GM23338 (cell line): ENCODE results near the gene SZT2. TPM values are rescaled to one million over a fixed set of nuclear protein-coding genes. Genes with fewer than 3 reads are reported as not detected.

Experiments
- ATAC-seq: fragments of 200-7000 bp; cut with Tn5 transposase; 3 replicates; pipeline ENCODE4 v1.9.1; 2020
- DNase-seq: peaks from one replicate; pipeline ENCODE4 v3.0.0-alpha.2; 2015; ENCODE audit warnings: low spot score
- H2AFZ ChIP-seq: fragments of 200-600 bp; sonication (generic); 2 replicates; pipeline ENCODE4 v1.8.0; 2016; ENCODE audit warnings: antibody characterized with exemption, mild to moderate bottlenecking, moderate library complexity
- H3F3A ChIP-seq: fragments of 200-600 bp; sonication (generic); replicated peaks from 2 replicates; pipeline ENCODE4 v1.8.0; 2017; ENCODE audit warnings: antibody characterized with exemption, mixed run types, low read depth
- H3K27ac ChIP-seq: fragments of 200-600 bp; sonication (generic); 2 replicates; pipeline ENCODE4 v1.6.1; 2016; ENCODE audit warnings: low read depth
- H3K27me3 ChIP-seq: fragments of 200-600 bp; sonication (generic); 2 replicates; pipeline ENCODE4 v1.8.0; 2016; ENCODE audit warnings: mild to moderate bottlenecking, mixed run types, moderate library complexity; ENCODE audit not compliant: insufficient read depth
- H3K36me3 ChIP-seq: fragments of 200-600 bp; sonication (generic); 2 replicates; pipeline ENCODE4 v1.8.0; 2016; ENCODE audit warnings: mild to moderate bottlenecking; ENCODE audit not compliant: insufficient read depth
- H3K4me1 ChIP-seq: fragments of 200-600 bp; sonication (generic); 2 replicates; pipeline ENCODE4 v1.8.0; 2016; ENCODE audit warnings: mild to moderate bottlenecking, moderate library complexity; ENCODE audit not compliant: insufficient read depth
- H3K4me2 ChIP-seq: fragments of 200-600 bp; sonication (generic); 2 replicates; pipeline ENCODE4 v1.7.1; 2017; ENCODE audit warnings: mixed run types
- H3K4me3 ChIP-seq: fragments of 200-600 bp; sonication (generic); 2 replicates; pipeline ENCODE4 v1.6.1; 2016; ENCODE audit warnings: mixed run types
- H3K79me2 ChIP-seq: fragments of 200-600 bp; sonication (generic); replicated peaks from 2 replicates; pipeline ENCODE4 v1.8.0; 2017; ENCODE audit warnings: mild to moderate bottlenecking; ENCODE audit not compliant: insufficient read depth
- H3K9me2 ChIP-seq: fragments of 200-600 bp; sonication (generic); 2 replicates; pipeline ENCODE4 v1.8.0; 2017; ENCODE audit not compliant: insufficient read depth
- H4K20me1 ChIP-seq: fragments of 200-600 bp; sonication (generic); replicated peaks from 2 replicates; pipeline ENCODE4 v1.8.0; 2017; ENCODE audit warnings: mild to moderate bottlenecking; ENCODE audit not compliant: insufficient read depth
- H3K27ac Mint-ChIP-seq: 2 replicates; pipeline ENCODE4 v1.8.0; 2020; ENCODE audit warnings: inconsistent platforms, mild to moderate bottlenecking, moderate library complexity, mixed read lengths
- H3K27me3 Mint-ChIP-seq: 3 replicates; pipeline ENCODE4 v1.8.0; 2022; ENCODE audit warnings: low read depth, mild to moderate bottlenecking, moderate library complexity, mixed read lengths, inconsistent platforms; ENCODE audit not compliant: insufficient read depth, poor library complexity
- H3K36me3 Mint-ChIP-seq: 3 replicates; pipeline ENCODE4 v1.8.0; 2021; ENCODE audit warnings: low read depth, mild to moderate bottlenecking, inconsistent platforms, moderate library complexity, mixed read lengths
- H3K4me1 Mint-ChIP-seq: 3 replicates; pipeline ENCODE4 v1.8.0; 2020; ENCODE audit warnings: mild to moderate bottlenecking, inconsistent platforms, mixed read lengths
- H3K4me3 Mint-ChIP-seq: 3 replicates; pipeline ENCODE4 v1.8.0; 2021; ENCODE audit warnings: moderate library complexity, mild to moderate bottlenecking, inconsistent platforms, mixed read lengths
- H3K9me3 Mint-ChIP-seq: 3 replicates; pipeline ENCODE4 v1.8.0; 2020; ENCODE audit warnings: moderate library complexity, mild to moderate bottlenecking, inconsistent platforms, mixed read lengths
- EZH2 ChIP-seq: fragments of 200-600 bp; sonication (generic); IDR thresholded peaks from one replicate; pipeline ENCODE4 v1.8.0; 2017; ENCODE audit warnings: antibody characterized with exemption, mild to moderate bottlenecking, low read depth; ENCODE audit not compliant: unreplicated experiment
- EZH2phosphoT487 ChIP-seq: fragments of 200-600 bp; sonication (generic); IDR thresholded peaks from one replicate; pipeline ENCODE4 v1.8.1; 2018; ENCODE audit warnings: antibody characterized with exemption; ENCODE audit not compliant: unreplicated experiment
- JUNB ChIP-seq: IDR thresholded peaks from one replicate; pipeline ENCODE4 v1.6.1; 2016; ENCODE audit warnings: antibody characterized with exemption; ENCODE audit not compliant: unreplicated experiment
- NANOG ChIP-seq: IDR thresholded peaks from 2 replicates; pipeline ENCODE4 v1.6.1; 2016; ENCODE audit warnings: antibody characterized with exemption, borderline replicate concordance
- POLR2AphosphoS5 ChIP-seq: IDR thresholded peaks from 2 replicates; pipeline ENCODE4 v1.6.1; 2016; ENCODE audit warnings: antibody characterized with exemption, low read depth
- ZNF114 ChIP-seq: fragments of 250-450 bp; sonication (Bioruptor Pico); IDR thresholded peaks from 2 replicates; pipeline ENCODE4 v1.5.0; 2020; ENCODE audit warnings: mild to moderate bottlenecking, moderate library complexity
- ZNF331 ChIP-seq: fragments of 250-450 bp; sonication (Bioruptor Pico); IDR thresholded peaks from 2 replicates; pipeline ENCODE4 v1.5.0; 2020; ENCODE audit warnings: low read depth, mild to moderate bottlenecking, moderate library complexity
- ZNF462 ChIP-seq: fragments of 250-450 bp; sonication (Bioruptor Pico); IDR thresholded peaks from 2 replicates; pipeline ENCODE4 v1.5.0; 2020; ENCODE audit warnings: mild to moderate bottlenecking, moderate library complexity
- polyA plus RNA-seq: library from polyadenylated mRNA; unstranded; fragments of >200 nt; fragmentation: Nextera tagmentation; extraction: Ambion mirVana; gene quantifications from 2 replicates; pipeline ENCODE4 v1.2.1, GENCODE V29; 2016
- total RNA-seq: library from RNA; depleted of rRNA; stranded (reverse); fragments of >200 nt; shearing (Covaris generic); gene quantifications from 2 replicates; pipeline ENCODE4 v1.2.3, GENCODE V29; 2014
- TF ChIP-seq, protein P1 (sequence below): IDR thresholded peaks from 2 replicates; pipeline ENCODE4 v1.6.1; 2016; ENCODE audit warnings: antibody characterized with exemption

SZT2 gene
- total and polyA plus RNA-seq, 2 experiments from 2014 or later, result 4.1 to 16.1 TPM

DNA sequence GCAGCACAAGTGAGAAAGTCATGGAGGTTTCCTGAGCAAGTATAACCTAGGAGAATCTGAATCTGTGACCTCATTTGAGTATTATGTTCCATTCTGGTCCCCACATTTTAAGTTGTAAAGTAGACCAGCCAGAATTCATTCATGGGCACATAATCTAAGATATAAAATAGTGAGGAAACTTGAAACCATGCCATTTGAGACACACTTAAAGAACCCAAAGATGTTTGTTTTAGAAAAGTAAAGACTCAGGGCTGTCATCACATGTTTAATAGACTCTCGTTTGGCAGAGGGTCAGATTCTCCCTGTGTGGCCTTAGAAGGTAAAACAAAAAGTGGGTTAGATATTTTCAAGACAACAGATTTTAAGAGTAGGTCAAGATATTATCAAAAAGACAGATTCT is 6.4 kb downstream of the SZT2 start:
- Histone ChIP-seq H3F3A (no peaks in the 10 kb centered on the region), H3K4me3 (no peak overlapping the region), H3K79me2 (peaks cover 3% of the 10 kb centered on the region; the same call in 1 of the 2 replicates), H3K27ac (no peak overlapping the region), H3K27me3 (no peaks in the 10 kb centered on the region), H3K4me1 (no peaks in the 10 kb centered on the region), H3K36me3 (no peaks in the 10 kb centered on the region), H2AFZ (no peak overlapping the region), H3K9me2 (no peaks in the 10 kb centered on the region), H4K20me1 (no peaks in the 10 kb centered on the region), H3K4me2 (no peak overlapping the region)
- TF ChIP-seq EZH2 (no peak), ZNF331 (CRISPR knock-in tag) (no peak), ZNF114 (CRISPR knock-in tag) (no peak), EZH2phosphoT487 (no peak), ZNF462 (no peak)
- Mint-ChIP-seq H3K36me3 (no peaks in the 10 kb centered on the region), H3K27ac (no peak overlapping the region), H3K27me3 (no peaks in the 10 kb centered on the region), H3K4me1 (no peaks in the 10 kb centered on the region), H3K4me3 (no peak overlapping the region), H3K9me3 (no peaks in the 10 kb centered on the region)
- ATAC-seq (no peak), DNase-seq (no peak)

DNA sequence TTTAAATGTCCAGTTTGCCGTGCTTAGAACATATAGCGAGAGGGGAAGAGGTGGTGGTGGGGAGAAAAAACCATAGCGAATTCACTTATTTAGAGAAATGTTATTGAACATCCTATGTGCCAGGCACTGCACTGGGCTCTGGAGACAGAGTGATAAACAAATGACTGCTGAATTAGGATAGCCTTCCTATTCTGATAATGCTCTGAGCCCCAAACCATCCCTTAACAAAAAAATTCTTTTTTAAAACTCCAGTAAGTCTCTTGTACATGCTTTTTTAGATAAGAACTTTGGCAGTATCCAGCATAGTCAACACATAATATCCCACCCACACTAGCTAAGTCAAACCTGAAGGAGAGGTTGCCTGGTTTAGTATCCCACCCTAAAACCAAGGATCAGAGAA is 8.5 kb downstream of the SZT2 start:
- no peaks in the 10 kb centered on the region for H3F3A ChIP-seq
- ATAC-seq, result no peak
- Mint-ChIP-seq H3K9me3 (no peaks in the 10 kb centered on the region), H3K4me3 (no peak overlapping the region), H3K27me3 (no peaks in the 10 kb centered on the region), H3K4me1 (no peaks in the 10 kb centered on the region), H3K36me3 (no peaks in the 10 kb centered on the region), H3K27ac (no peak overlapping the region)
- no peak overlapping the region for H3K4me2 ChIP-seq
- no peaks in the 10 kb centered on the region for H4K20me1 ChIP-seq
- H3K9me2 ChIP-seq, result no peaks in the 10 kb centered on the region
- no peaks in the 10 kb centered on the region for H3K79me2 ChIP-seq
- DNase-seq, result no peak
- no peaks in the 10 kb centered on the region for H3K27me3 ChIP-seq
- H3K4me3 ChIP-seq, result no peak overlapping the region
- no peak overlapping the region for H3K27ac ChIP-seq
- H2AFZ ChIP-seq, result no peak overlapping the region
- H3K36me3 ChIP-seq, result no peaks in the 10 kb centered on the region
- no peaks in the 10 kb centered on the region for H3K4me1 ChIP-seq
- TF ChIP-seq POLR2AphosphoS5, result no peak
- no peak for TF ChIP-seq EZH2phosphoT487
- no peak for TF ChIP-seq JUNB
- no peak for TF ChIP-seq NANOG
- TF ChIP-seq, protein P1, sequence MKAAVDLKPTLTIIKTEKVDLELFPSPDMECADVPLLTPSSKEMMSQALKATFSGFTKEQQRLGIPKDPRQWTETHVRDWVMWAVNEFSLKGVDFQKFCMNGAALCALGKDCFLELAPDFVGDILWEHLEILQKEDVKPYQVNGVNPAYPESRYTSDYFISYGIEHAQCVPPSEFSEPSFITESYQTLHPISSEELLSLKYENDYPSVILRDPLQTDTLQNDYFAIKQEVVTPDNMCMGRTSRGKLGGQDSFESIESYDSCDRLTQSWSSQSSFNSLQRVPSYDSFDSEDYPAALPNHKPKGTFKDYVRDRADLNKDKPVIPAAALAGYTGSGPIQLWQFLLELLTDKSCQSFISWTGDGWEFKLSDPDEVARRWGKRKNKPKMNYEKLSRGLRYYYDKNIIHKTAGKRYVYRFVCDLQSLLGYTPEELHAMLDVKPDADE, result no peak
